RWPE2 (cell line): Measurements from ENCODE around the gene TASOR.
A peak's percentile ranks its signal among the peaks of the same experiment; 100 is the strongest.
"Not testable (repeated sequence)": the region's sequence is repeated elsewhere in the genome, so short reads cannot be mapped to it uniquely, and the experiment has no call there.

ENCODE experiments used
- ATAC-seq: fragments of 200-7000 bp; cut with Tn5 transposase; 3 replicates; pipeline ENCODE4 v1.9.1; 2021; ENCODE audit warnings: low read depth
- DNase-seq: peaks from one replicate; pipeline ENCODE4 v3.0.0-alpha.2; 2020; ENCODE audit warnings: low spot score
- H3K27ac ChIP-seq: fragments of 450-650 bp; 2 replicates; pipeline ENCODE4 v1.5.1; 2017; ENCODE audit warnings: mild to moderate bottlenecking; ENCODE audit not compliant: poor library complexity, severe bottlenecking
- H3K27me3 ChIP-seq: fragments of 250-450 bp; sonication (Bioruptor Pico); 2 replicates; pipeline ENCODE4 v1.5.1; 2021; ENCODE audit warnings: mild to moderate bottlenecking, moderate library complexity; ENCODE audit not compliant: insufficient read depth, poor library complexity, severe bottlenecking
- H3K36me3 ChIP-seq: fragments of 250-450 bp; sonication (Bioruptor Pico); 2 replicates; pipeline ENCODE4 v1.5.1; 2020; ENCODE audit warnings: low read depth, mild to moderate bottlenecking, moderate library complexity
- H3K4me1 ChIP-seq: fragments of 250-450 bp; sonication (Bioruptor Pico); 2 replicates; pipeline ENCODE4 v1.5.1; 2021; ENCODE audit warnings: mild to moderate bottlenecking, moderate library complexity; ENCODE audit not compliant: insufficient read depth, poor library complexity, severe bottlenecking
- H3K4me3 ChIP-seq: fragments of 250-450 bp; sonication (Bioruptor Pico); 2 replicates; pipeline ENCODE4 v1.5.1; 2021; ENCODE audit warnings: mild to moderate bottlenecking, moderate library complexity; ENCODE audit not compliant: severe bottlenecking
- H3K9me3 ChIP-seq: fragments of 250-450 bp; sonication (Bioruptor Pico); 2 replicates; pipeline ENCODE4 v1.5.1; 2021; ENCODE audit warnings: mild to moderate bottlenecking, moderate library complexity; ENCODE audit not compliant: severe bottlenecking
- CTCF ChIP-seq: fragments of 450-650 bp; IDR thresholded peaks from one replicate; pipeline ENCODE4 v1.5.1; 2017; ENCODE audit warnings: mild to moderate bottlenecking, moderate library complexity; ENCODE audit not compliant: poor library complexity, severe bottlenecking

TASOR gene

DNA sequence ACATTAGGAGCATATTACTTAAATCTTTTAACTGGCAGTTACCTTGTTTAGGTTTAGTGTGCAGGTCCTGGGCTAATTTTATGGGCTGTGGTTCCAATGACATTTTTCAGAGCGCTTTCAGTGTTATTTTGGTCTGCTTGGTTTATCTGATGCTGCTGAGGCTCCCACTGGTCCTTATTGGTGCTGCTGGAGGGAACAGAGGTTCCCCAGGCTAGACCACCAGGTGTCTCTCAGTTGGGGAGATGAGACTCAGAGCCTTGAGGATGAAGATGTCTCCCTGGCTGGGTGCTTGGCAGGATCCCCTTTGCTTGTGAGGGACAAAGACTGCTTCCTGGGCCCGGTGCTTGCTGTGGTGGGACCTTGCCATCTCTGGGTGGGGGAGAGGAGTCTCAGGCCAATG lies 28.3 kb upstream of the TASOR start:
- H3K27ac ChIP-seq: no peak overlapping the region
- DNase-seq (no peak), ATAC-seq (no peak)
- no peak overlapping the region for H3K4me3 ChIP-seq
- peaks cover 4% of the 10 kb centered on the region for H3K9me3 ChIP-seq
- TF ChIP-seq CTCF: no peak
- H3K27me3 ChIP-seq: no peaks in the 10 kb centered on the region
- H3K4me1 ChIP-seq: no peaks in the 10 kb centered on the region
- H3K36me3 ChIP-seq: no peaks in the 10 kb centered on the region

- not testable (repeated sequence) for H3K27me3 ChIP-seq, H3K36me3 ChIP-seq, ATAC-seq, H3K4me3 ChIP-seq, H3K4me1 ChIP-seq, DNase-seq, H3K9me3 ChIP-seq, H3K27ac ChIP-seq
- peak; percentile 9 for TF ChIP-seq CTCF
These were observed 24.3 kb upstream of the TASOR start for GRCh38 chr3:56707412-56707811.

- H3K4me1 ChIP-seq: no peaks in the 10 kb centered on the region
- no peak overlapping the region for H3K4me3 ChIP-seq
- TF ChIP-seq CTCF: no peak
- DNase-seq (no peak), ATAC-seq (no peak)
- no peaks in the 10 kb centered on the region for H3K36me3 ChIP-seq
- no peak overlapping the region for H3K27ac ChIP-seq
- no peaks in the 10 kb centered on the region for H3K27me3 ChIP-seq
- peaks cover 5% of the 10 kb centered on the region for H3K9me3 ChIP-seq
These were observed 23.6 kb upstream of the TASOR start for GRCh38 chr3:56706629-56707028.

DNA sequence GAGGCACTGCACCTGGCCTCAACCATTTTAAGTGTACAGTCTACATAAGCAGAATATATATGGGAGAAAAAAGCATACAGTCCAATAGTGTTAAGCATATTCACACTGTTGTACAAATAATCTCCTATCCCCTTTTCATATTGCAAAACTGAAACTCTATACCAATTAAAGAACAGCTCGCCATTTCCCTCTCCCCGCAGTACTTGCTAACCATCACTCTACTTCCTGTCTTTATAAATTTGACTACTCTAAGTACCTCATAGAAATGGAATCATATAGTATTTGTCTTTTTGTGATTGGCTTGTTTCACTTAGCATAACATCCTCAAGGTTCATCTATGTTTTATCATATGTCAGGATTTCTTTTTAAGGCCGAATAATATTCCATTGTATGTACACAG lies 21.6 kb upstream of the TASOR start:
- ATAC-seq (no peak), DNase-seq (no peak)
- H3K27ac ChIP-seq: no peak overlapping the region
- peaks cover 5% of the 10 kb centered on the region for H3K9me3 ChIP-seq
- H3K4me1 ChIP-seq: no peaks in the 10 kb centered on the region
- no peak for TF ChIP-seq CTCF
- no peaks in the 10 kb centered on the region for H3K36me3 ChIP-seq
- H3K4me3 ChIP-seq: no peak overlapping the region
- H3K27me3 ChIP-seq: no peaks in the 10 kb centered on the region

DNA sequence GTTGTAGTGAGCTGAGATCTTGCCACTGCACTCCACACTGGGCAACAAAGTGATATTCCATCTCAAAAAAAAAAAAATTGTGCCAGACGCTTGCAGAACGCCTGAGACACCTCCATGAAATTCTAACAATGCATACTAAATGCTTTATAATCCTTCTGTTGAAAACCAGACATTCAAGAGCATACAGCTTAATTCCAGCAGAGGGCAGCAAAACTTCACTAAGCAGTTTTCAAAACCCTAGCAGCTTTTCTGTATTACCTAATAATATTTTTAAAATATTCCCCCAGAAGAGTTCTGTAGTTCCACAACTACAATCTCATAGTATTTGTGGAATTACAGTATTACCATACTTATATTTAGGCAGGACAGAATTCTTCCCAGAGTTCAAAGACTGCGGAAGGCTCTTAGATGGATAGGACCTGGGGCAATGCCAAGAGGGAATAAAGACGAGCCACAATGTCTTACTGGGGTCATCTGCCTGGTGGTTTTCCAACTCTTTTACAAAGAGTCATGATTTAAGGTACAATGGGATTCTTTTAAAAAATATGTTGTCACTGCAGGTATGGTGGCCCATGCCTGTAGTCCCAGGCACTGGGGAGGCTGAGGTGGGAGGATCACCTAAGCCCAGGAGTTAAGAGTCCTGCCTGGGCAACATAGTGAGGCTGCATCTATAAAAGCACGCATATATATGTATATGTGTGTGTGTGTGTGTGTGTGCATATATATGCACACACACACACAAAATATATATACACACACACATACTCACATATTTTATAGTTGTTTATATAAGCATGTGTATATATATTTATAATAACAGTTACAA lies 19.6 kb upstream of the TASOR start:
- Histone ChIP-seq H3K9me3 (peaks cover 5% of the 10 kb centered on the region), H3K36me3 (no peaks in the 10 kb centered on the region), H3K27me3 (no peaks in the 10 kb centered on the region), H3K4me1 (no peaks in the 10 kb centered on the region), H3K27ac (no peak overlapping the region), H3K4me3 (no peak overlapping the region)
- DNase-seq (no peak), ATAC-seq (peak; percentile 71; the same call in 2 of the 3 replicates)
- peak; percentile 92 for TF ChIP-seq CTCF
